Measurements from ENCODE around the gene DPH6. TPM values are rescaled to one million over a fixed set of nuclear protein-coding genes. Genes with fewer than 3 reads are reported as not detected.
"Not testable (repeated sequence)": the region's sequence is repeated elsewhere in the genome, so short reads cannot be mapped to it uniquely, and the experiment has no call there.

The DPH6 gene
- total RNA-seq, 1 donor from 2014 or later = 20.6 TPM

DNA sequence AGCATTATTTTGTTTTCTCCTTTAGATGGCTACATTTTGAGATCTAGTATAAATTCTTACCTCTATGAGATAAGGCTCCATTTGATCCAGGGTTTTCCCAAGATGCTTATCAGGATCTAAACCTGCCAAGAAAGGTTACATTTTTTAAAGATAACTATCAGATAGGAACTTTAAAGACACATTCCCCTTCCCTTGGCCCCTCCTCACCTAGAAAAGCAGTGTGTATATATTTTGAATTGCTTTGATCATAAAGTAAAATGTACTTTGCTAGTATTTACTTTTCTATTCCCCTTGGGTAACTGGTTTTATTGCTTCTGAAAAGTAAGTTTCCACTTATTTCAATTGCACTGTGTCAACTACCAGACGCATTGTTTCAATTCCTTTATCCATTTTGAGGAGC lies 135.2 kb downstream of the DPH6 start:
- H3K27ac Mint-ChIP-seq = no peak overlapping the region
- no peaks in the 10 kb centered on the region for H3K27me3 Mint-ChIP-seq (ENCODE audit: low read depth)
- H3K4me3 Mint-ChIP-seq = no peak overlapping the region
- peaks cover 2% of the 10 kb centered on the region for H3K36me3 Mint-ChIP-seq
- H3K9me3 Mint-ChIP-seq = peaks cover 12% of the 10 kb centered on the region
- TF ChIP-seq, protein P1, sequence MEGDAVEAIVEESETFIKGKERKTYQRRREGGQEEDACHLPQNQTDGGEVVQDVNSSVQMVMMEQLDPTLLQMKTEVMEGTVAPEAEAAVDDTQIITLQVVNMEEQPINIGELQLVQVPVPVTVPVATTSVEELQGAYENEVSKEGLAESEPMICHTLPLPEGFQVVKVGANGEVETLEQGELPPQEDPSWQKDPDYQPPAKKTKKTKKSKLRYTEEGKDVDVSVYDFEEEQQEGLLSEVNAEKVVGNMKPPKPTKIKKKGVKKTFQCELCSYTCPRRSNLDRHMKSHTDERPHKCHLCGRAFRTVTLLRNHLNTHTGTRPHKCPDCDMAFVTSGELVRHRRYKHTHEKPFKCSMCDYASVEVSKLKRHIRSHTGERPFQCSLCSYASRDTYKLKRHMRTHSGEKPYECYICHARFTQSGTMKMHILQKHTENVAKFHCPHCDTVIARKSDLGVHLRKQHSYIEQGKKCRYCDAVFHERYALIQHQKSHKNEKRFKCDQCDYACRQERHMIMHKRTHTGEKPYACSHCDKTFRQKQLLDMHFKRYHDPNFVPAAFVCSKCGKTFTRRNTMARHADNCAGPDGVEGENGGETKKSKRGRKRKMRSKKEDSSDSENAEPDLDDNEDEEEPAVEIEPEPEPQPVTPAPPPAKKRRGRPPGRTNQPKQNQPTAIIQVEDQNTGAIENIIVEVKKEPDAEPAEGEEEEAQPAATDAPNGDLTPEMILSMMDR (IDR thresholded peaks at IDR 0.05; ENCODE audit: unreplicated experiment) = no peak
- peaks cover 7% of the 10 kb centered on the region for H3K4me1 Mint-ChIP-seq
- no peak for DNase-seq (ENCODE audit: low spot score in 2 of 2, unreplicated experiment in 2 of 2)

- peaks cover 17% of the 10 kb centered on the region for H3K9me3 Mint-ChIP-seq
- H3K4me1 Mint-ChIP-seq = no peaks in the 10 kb centered on the region
- H3K27ac Mint-ChIP-seq = no peak overlapping the region
- no peaks in the 10 kb centered on the region for H3K27me3 Mint-ChIP-seq (ENCODE audit: low read depth)
- TF ChIP-seq, protein P1 (IDR thresholded peaks at IDR 0.05; ENCODE audit: unreplicated experiment) = no peak
- H3K36me3 Mint-ChIP-seq = peaks cover 16% of the 10 kb centered on the region
- DNase-seq (ENCODE audit: low spot score in 2 of 2, unreplicated experiment in 2 of 2) = no peak
- H3K4me3 Mint-ChIP-seq = no peak overlapping the region
These were observed 146.1 kb downstream of the DPH6 start for GRCh38 chr15:35399901-35400300.

DNA sequence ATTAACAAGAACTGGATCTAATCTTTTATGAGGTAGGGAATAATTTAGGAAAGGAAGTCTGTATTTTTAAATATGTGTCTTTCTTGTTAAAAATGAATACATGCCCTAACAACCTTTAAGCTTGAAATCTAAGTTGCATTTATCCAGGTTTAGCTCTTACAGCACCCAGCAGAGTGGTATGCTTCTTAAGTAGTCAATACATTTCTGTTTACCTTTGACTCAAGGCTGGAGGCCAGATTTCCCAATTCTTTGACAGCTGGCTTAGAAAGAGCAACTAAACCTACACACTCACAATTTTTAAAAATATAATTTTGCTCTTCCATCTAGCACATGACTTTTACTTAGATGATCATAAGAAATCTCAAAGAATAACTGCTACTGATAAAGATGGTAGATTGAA lies 148.9 kb downstream of the DPH6 start:
- H3K4me3 Mint-ChIP-seq = no peak overlapping the region

DNA sequence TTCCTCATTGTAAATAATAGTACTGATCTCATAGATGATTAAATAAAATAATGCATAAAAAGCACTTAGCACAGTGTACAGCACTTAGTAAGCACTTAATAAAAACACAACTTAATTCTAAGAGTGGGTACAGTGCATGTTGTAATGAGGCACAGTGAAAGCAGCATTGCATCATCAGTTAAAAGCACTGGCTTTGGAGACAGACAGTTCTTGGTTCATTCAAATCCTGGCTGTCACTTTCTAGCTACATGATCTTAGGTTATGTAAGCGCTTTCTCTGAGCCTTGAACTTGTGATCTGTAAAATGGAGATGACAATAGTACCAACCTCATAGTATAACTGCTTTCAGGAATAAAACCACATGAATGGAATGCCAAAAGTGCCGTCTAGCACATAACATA lies 151.5 kb downstream of the DPH6 start:
- Mint-ChIP-seq H3K9me3 (peaks cover 20% of the 10 kb centered on the region), H3K27me3 (ENCODE audit: low read depth) (no peaks in the 10 kb centered on the region), H3K4me1 (no peaks in the 10 kb centered on the region), H3K4me3 (no peak overlapping the region), H3K27ac (no peak overlapping the region), H3K36me3 (peaks cover 11% of the 10 kb centered on the region)
- no peak for DNase-seq (ENCODE audit: low spot score in 2 of 2, unreplicated experiment in 2 of 2)
- TF ChIP-seq, protein P1 (IDR thresholded peaks at IDR 0.05; ENCODE audit: unreplicated experiment) = no peak

More for the DNA sequence above, 148.9 kb downstream of the DPH6 start:
- Mint-ChIP-seq H3K36me3 (peaks cover 11% of the 10 kb centered on the region), H3K4me1 (no peaks in the 10 kb centered on the region), H3K27ac (no peak overlapping the region), H3K9me3 (peaks cover 15% of the 10 kb centered on the region), H3K27me3 (ENCODE audit: low read depth) (no peaks in the 10 kb centered on the region)
- TF ChIP-seq, protein P1 (IDR thresholded peaks at IDR 0.05; ENCODE audit: unreplicated experiment) = no peak
- no peak for DNase-seq (ENCODE audit: low spot score in 2 of 2, unreplicated experiment in 2 of 2)

DNA sequence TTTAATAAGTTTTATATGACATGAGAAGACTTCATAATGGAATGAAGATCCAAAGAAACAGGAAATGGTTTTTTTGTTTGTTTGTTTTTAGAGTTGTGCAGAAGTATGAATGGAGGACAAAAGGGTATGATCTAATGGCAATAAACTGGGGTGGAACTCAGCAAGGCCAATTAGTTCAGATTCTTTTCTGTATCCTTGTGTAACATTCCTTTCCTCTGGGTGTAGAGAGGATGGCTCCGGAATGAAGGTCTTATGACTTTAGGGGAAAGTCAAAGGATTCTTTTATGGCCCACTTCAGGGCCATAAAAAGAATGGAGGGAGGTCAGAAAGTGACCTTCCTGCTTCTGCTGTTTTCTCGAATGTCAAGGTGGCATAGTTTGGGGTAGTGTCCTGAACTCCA lies 152.6 kb downstream of the DPH6 start:
- DNase-seq (ENCODE audit: low spot score in 2 of 2, unreplicated experiment in 2 of 2) = no peak
- Mint-ChIP-seq H3K4me3 (no peak overlapping the region), H3K9me3 (peaks cover 29% of the 10 kb centered on the region), H3K4me1 (no peaks in the 10 kb centered on the region), H3K27ac (no peak overlapping the region), H3K36me3 (peaks cover 12% of the 10 kb centered on the region), H3K27me3 (ENCODE audit: low read depth) (no peaks in the 10 kb centered on the region)
- TF ChIP-seq, protein P1 (IDR thresholded peaks at IDR 0.05; ENCODE audit: unreplicated experiment) = no peak

GRCh38 chr15:35391408-35391984 lies 154.5 kb downstream of the DPH6 start:
- H3K4me3 Mint-ChIP-seq; H3K27ac Mint-ChIP-seq; H3K27me3 Mint-ChIP-seq (ENCODE audit: low read depth); DNase-seq (ENCODE audit: low spot score in 2 of 2, unreplicated experiment in 2 of 2); H3K4me1 Mint-ChIP-seq: not testable (repeated sequence)
- H3K9me3 Mint-ChIP-seq = peaks cover 32% of the 10 kb centered on the region
- H3K36me3 Mint-ChIP-seq = peaks cover 12% of the 10 kb centered on the region

Measured in mesothelial cell of epicardium (in vitro differentiated cells).